ENCODE data around the gene ZNF451.
"Not testable (repeated sequence)": the region's sequence is repeated elsewhere in the genome, so short reads cannot be mapped to it uniquely, and the experiment has no call there.

The ZNF451 gene, protein sequence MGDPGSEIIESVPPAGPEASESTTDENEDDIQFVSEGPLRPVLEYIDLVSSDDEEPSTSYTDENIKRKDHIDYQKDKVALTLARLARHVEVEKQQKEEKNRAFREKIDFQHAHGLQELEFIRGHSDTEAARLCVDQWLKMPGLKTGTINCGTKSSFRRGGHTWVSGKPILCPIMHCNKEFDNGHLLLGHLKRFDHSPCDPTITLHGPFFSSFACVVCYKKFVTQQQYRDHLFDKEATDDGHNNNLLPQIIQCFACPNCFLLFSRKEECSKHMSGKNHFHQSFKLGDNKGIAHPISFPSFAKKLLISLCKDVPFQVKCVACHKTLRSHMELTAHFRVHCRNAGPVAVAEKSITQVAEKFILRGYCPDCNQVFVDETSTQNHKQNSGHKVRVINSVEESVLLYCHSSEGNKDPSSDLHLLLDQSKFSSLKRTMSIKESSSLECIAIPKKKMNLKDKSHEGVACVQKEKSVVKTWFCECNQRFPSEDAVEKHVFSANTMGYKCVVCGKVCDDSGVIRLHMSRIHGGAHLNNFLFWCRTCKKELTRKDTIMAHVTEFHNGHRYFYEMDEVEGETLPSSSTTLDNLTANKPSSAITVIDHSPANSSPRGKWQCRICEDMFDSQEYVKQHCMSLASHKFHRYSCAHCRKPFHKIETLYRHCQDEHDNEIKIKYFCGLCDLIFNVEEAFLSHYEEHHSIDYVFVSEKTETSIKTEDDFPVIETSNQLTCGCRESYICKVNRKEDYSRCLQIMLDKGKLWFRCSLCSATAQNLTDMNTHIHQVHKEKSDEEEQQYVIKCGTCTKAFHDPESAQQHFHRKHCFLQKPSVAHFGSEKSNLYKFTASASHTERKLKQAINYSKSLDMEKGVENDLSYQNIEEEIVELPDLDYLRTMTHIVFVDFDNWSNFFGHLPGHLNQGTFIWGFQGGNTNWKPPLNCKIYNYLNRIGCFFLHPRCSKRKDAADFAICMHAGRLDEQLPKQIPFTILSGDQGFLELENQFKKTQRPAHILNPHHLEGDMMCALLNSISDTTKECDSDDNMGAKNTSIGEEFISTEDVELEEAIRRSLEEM
- 207 to 221 (median 211) reads per million in 3 donors for total RNA-seq

DNA sequence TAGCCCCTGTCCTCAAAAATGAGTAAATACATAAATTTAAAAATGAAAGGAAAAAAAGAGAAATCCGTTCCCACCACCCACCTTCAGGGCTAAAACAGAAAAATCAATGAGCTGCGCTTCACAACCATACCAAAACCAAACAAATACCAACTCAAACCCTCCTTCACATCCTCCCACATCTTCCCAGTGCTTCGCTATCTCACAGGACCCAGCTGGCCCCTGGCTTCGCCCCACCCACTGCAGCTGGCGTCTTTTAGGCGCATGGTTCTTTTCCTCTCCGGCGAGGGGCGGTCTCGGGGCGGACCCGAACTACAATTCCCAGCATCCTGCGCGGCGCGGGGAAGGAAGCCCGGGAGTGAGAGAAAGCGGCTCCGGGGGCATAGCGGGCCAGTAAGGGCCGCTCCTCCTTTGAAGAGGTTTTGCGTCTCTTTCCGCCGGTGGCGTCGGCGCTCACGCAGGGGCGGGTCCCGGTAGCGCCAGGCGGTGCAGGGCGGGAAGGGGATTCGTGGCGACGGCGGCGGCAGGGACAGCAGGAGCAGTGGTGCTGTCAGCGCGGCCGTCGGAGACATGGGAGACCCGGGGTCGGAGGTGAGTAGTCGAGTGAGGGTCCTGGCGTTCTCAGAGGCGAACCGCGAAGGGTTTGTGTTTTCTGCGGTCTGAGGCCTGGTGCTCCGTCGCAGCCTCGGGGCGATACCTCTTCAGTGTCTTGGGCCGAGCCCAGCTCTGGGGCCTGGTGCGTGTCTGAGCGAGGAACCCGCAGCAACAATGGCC is at the start of gene ZNF451:
Gene ZNF451, plus strand, starts transcription at position 502 of the 771 bp plus-strand sequence. Its CDS starts 66 bp downstream, at position 568.
- peak within 1 kb of the TSS; percentile 49 for H3K4me3 ChIP-seq (ENCODE audit: insufficient read depth, low read depth, low read length, poor library complexity, severe bottlenecking)
- H3K36me3 ChIP-seq (ENCODE audit: control insufficient read depth, insufficient read depth, low read length), result no peaks in the 10 kb centered on the region
- peak; percentile 90 to 95 (median 94) for DNase-seq
- no peaks in the 10 kb centered on the region for H3K9me3 ChIP-seq (ENCODE audit: control insufficient read depth, low read length)
- H3K27ac ChIP-seq (ENCODE audit: insufficient read depth, low read length, poor library complexity, severe bottlenecking), result peak within 1 kb of the TSS; percentile 31
- peaks cover 10% of the 10 kb centered on the region for H3K4me1 ChIP-seq (ENCODE audit: control insufficient read depth, insufficient read depth, low read length, poor library complexity, severe bottlenecking)
- no peaks in the 10 kb centered on the region for H3K27me3 ChIP-seq (replicated peaks; ENCODE audit: control insufficient read depth, insufficient read depth, low read length, poor library complexity, severe bottlenecking)

DNA sequence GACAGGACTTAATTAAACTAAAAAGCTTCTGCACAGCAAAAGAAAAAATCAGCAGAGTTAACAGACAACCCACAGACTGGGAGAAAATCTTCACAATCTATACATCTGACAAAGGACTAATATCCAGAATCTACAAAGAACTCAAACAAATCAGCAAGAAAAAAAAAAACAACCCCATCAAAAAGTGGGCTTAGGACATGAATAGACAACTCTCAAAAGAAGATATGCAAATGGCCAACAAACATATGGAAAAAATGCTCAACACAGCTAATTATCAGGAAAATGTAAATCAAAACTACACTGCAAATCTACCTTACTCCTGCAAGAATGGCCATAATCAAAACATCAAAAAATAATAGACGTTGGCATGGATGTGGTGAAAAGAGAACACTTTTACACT is 45.9 kb upstream of the ZNF451 start:
- not testable (repeated sequence) for H3K27me3 ChIP-seq (replicated peaks; ENCODE audit: control insufficient read depth, insufficient read depth, low read length, poor library complexity, severe bottlenecking); DNase-seq; H3K9me3 ChIP-seq (ENCODE audit: control insufficient read depth, low read length)

DNA sequence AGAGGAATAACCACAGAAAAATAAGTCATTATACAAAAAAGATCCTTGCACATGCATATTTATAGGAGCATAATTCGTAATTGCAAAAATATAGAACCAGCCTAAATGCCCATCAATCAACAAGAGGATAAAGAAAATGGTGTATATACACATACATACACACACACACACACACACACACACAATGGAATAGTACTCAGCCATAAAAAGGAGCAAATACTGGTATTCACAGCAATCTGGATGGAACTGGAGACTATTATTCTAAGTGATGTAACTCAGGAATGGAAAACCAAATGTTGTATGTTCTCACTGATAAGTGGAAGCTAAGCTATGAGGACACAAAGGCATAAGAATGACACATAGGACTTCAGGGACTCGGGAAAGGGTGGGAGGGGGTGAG is 45.4 kb upstream of the ZNF451 start:
- H3K27me3 ChIP-seq (replicated peaks; ENCODE audit: control insufficient read depth, insufficient read depth, low read length, poor library complexity, severe bottlenecking), result no peaks in the 10 kb centered on the region
- no peaks in the 10 kb centered on the region for H3K36me3 ChIP-seq (ENCODE audit: control insufficient read depth, insufficient read depth, low read length)
- no peaks in the 10 kb centered on the region for H3K4me1 ChIP-seq (ENCODE audit: control insufficient read depth, insufficient read depth, low read length, poor library complexity, severe bottlenecking)
- DNase-seq, result no peak
- H3K27ac ChIP-seq (ENCODE audit: insufficient read depth, low read length, poor library complexity, severe bottlenecking), result no peak overlapping the region
- no peaks in the 10 kb centered on the region for H3K9me3 ChIP-seq (ENCODE audit: control insufficient read depth, low read length)
- no peak overlapping the region for H3K4me3 ChIP-seq (ENCODE audit: insufficient read depth, low read depth, low read length, poor library complexity, severe bottlenecking)

More for the DNA sequence above, 45.9 kb upstream of the ZNF451 start:
- not testable (repeated sequence) for H3K36me3 ChIP-seq (ENCODE audit: control insufficient read depth, insufficient read depth, low read length); H3K4me1 ChIP-seq (ENCODE audit: control insufficient read depth, insufficient read depth, low read length, poor library complexity, severe bottlenecking); H3K4me3 ChIP-seq (ENCODE audit: insufficient read depth, low read depth, low read length, poor library complexity, severe bottlenecking); H3K27ac ChIP-seq (ENCODE audit: insufficient read depth, low read length, poor library complexity, severe bottlenecking)

DNA sequence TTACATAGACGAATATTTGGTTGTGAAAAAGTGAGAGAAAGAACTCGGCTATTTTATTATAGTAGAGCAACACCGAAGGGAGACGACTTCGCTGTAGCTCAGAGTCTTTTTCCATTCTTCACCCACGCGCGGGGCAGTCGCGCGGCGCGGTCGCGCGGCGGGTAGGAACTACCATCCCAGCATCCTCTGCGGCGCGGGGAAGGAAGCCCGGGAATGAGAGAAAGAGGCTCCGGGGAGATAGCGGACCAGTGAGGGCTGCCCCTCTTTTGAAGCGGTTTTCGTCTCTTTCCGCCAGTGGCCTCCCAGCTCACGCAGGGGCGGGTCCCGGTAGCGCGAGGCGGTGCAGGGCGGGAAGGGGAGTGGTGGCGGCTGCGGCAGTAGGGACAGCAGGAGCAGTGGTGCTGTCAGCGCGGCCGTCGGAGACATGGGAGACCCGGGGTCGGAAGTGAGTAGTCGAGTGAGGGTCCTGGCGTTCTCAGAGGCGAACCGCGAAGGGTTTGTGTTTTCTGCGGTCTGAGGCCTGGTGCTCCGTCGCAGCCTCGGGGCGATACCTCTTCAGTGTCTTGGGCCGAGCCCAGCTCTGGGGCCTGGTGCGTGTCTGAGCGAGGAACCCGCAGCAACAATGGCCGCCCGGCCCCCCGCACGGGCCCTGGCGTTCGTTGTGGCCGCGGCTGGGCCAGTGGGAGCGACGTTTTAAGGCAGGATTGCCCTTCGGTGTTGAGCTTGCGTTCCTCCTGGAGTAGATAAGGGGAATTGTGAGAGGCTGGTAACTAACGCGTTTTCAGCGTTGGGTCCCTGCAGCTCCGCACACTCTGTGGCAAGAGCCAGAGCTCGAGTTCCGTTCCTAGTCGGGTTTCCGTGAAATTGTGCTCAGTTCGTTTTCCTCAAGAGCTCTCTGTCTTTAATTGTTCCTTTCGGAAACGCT is 43.4 kb upstream of the ZNF451 start, which contains the start of gene KIAA1586:
Gene KIAA1586, plus strand, starts transcription at position 362 of the 925 bp plus-strand sequence. Its CDS starts 63 bp downstream, at position 425.
- H3K27me3 ChIP-seq (replicated peaks; ENCODE audit: control insufficient read depth, insufficient read depth, low read length, poor library complexity, severe bottlenecking); H3K36me3 ChIP-seq (ENCODE audit: control insufficient read depth, insufficient read depth, low read length); H3K9me3 ChIP-seq (ENCODE audit: control insufficient read depth, low read length); H3K27ac ChIP-seq (ENCODE audit: insufficient read depth, low read length, poor library complexity, severe bottlenecking); H3K4me1 ChIP-seq (ENCODE audit: control insufficient read depth, insufficient read depth, low read length, poor library complexity, severe bottlenecking): not testable (repeated sequence)
- peak; percentile 69 to 72 (median 71) for DNase-seq
- peak within 1 kb of the TSS; percentile 69 for H3K4me3 ChIP-seq (ENCODE audit: insufficient read depth, low read depth, low read length, poor library complexity, severe bottlenecking)

DNA sequence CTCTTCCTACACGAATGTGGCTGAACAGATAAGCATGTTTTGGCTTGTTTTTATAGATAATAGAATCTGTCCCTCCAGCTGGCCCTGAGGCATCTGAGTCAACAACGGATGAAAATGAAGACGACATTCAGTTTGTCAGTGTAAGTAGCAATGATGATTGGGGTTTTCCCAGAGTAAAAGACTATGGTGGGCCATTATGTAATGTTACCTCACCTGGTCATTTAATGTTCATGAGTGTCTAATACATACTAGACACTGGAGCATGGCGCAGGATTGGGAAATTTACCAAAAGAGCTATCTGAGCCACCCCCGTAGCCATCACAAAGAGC is 42.8 kb upstream of the ZNF451 start:
- DNase-seq; H3K4me3 ChIP-seq (ENCODE audit: insufficient read depth, low read depth, low read length, poor library complexity, severe bottlenecking); H3K4me1 ChIP-seq (ENCODE audit: control insufficient read depth, insufficient read depth, low read length, poor library complexity, severe bottlenecking); H3K27ac ChIP-seq (ENCODE audit: insufficient read depth, low read length, poor library complexity, severe bottlenecking); H3K27me3 ChIP-seq (replicated peaks; ENCODE audit: control insufficient read depth, insufficient read depth, low read length, poor library complexity, severe bottlenecking); H3K9me3 ChIP-seq (ENCODE audit: control insufficient read depth, low read length); H3K36me3 ChIP-seq (ENCODE audit: control insufficient read depth, insufficient read depth, low read length): not testable (repeated sequence)

DNA sequence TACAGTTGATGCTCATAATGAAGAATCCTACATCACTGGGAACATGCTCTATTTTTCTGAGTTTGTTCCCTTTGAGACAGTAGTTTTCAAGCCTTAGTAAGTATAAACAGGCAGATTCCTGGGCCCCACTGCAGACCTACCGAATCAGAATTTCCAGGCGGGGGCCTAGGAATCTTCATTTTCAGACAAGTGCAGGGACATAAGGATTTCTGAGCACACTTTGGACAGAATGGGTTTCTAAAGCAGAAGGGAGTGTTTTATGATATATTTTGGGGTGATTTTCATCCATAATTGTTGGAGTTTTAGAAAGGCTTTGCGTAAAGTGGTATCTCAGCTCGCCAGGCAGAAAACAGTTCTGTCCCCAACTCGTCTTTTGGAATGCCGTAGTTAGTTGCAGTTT is 42.1 kb upstream of the ZNF451 start:
- not testable (repeated sequence) for H3K4me1 ChIP-seq (ENCODE audit: control insufficient read depth, insufficient read depth, low read length, poor library complexity, severe bottlenecking); H3K36me3 ChIP-seq (ENCODE audit: control insufficient read depth, insufficient read depth, low read length); H3K4me3 ChIP-seq (ENCODE audit: insufficient read depth, low read depth, low read length, poor library complexity, severe bottlenecking); DNase-seq; H3K9me3 ChIP-seq (ENCODE audit: control insufficient read depth, low read length); H3K27me3 ChIP-seq (replicated peaks; ENCODE audit: control insufficient read depth, insufficient read depth, low read length, poor library complexity, severe bottlenecking); H3K27ac ChIP-seq (ENCODE audit: insufficient read depth, low read length, poor library complexity, severe bottlenecking)

DNA sequence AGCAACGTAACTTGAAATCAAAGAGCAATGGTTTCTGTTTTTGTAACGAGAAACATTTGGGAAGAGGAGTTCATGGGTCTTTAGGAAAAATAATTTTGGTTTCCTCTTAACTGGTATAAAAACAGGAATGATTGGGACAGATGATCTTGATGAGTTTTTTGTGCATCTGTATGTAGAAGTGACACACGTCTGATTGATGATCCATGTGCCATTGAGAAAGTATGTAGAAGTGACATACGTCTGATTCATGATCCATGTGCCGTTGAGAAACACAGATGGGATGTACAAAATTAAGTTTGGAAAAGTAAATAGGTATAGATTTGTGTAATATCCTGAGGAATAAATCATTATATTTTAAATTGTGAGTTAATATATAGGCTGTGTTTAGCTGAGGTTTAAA is 41.4 kb upstream of the ZNF451 start:
- Histone ChIP-seq H3K27ac (ENCODE audit: insufficient read depth, low read length, poor library complexity, severe bottlenecking) (no peak overlapping the region), H3K9me3 (ENCODE audit: control insufficient read depth, low read length) (no peaks in the 10 kb centered on the region), H3K36me3 (ENCODE audit: control insufficient read depth, insufficient read depth, low read length) (peaks cover 14% of the 10 kb centered on the region), H3K27me3 (replicated peaks; ENCODE audit: control insufficient read depth, insufficient read depth, low read length, poor library complexity, severe bottlenecking) (no peaks in the 10 kb centered on the region), H3K4me1 (ENCODE audit: control insufficient read depth, insufficient read depth, low read length, poor library complexity, severe bottlenecking) (no peaks in the 10 kb centered on the region), H3K4me3 (ENCODE audit: insufficient read depth, low read depth, low read length, poor library complexity, severe bottlenecking) (no peak overlapping the region)
- DNase-seq, result no peak

DNA sequence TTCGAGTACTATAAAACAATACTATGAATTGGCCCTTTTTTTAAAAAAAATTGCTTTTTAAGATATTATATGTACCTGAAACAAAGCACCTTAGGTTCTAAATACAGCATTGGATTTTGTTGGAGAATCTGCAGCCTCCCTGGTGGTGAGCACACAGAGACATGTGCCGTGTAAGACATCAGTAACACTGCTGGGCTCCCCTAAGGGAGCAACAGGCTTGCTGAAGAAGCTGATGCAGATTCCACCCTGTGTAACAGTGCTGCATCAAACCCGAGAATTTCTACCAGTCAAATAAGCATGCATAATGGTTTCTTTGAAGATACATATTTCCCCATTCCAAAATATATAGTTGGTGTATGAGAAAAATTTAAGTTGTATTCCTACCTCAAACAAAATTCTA is 26.1 kb upstream of the ZNF451 start:
- H3K4me1 ChIP-seq (ENCODE audit: control insufficient read depth, insufficient read depth, low read length, poor library complexity, severe bottlenecking), result no peaks in the 10 kb centered on the region
- no peak for DNase-seq
- no peak overlapping the region for H3K4me3 ChIP-seq (ENCODE audit: insufficient read depth, low read depth, low read length, poor library complexity, severe bottlenecking)
- H3K27ac ChIP-seq (ENCODE audit: insufficient read depth, low read length, poor library complexity, severe bottlenecking), result no peak overlapping the region
- peaks cover 3% of the 10 kb centered on the region for H3K36me3 ChIP-seq (ENCODE audit: control insufficient read depth, insufficient read depth, low read length)
- no peaks in the 10 kb centered on the region for H3K27me3 ChIP-seq (replicated peaks; ENCODE audit: control insufficient read depth, insufficient read depth, low read length, poor library complexity, severe bottlenecking)
- no peaks in the 10 kb centered on the region for H3K9me3 ChIP-seq (ENCODE audit: control insufficient read depth, low read length)

DNA sequence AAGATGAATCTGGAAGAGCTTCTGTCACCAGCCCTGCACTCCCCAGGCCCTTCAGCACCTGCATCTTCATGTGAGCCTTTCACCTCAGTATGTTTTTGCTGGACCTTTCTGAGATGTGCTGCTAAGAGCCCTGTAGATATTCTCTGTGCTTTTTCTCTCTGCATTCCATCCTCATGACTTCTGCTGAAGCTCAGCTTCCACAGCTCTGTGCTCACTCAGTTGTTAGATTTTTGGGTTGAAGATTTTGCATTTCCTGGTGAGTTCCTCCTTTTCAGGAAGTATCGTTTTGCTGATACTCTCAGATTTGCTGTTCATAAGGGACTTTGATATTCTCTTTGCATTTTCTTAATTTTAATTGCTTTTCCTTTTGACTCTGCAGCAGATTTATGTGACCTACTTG is 25.2 kb upstream of the ZNF451 start:
- Histone ChIP-seq H3K4me1 (ENCODE audit: control insufficient read depth, insufficient read depth, low read length, poor library complexity, severe bottlenecking) (no peaks in the 10 kb centered on the region), H3K27me3 (replicated peaks; ENCODE audit: control insufficient read depth, insufficient read depth, low read length, poor library complexity, severe bottlenecking) (no peaks in the 10 kb centered on the region), H3K27ac (ENCODE audit: insufficient read depth, low read length, poor library complexity, severe bottlenecking) (no peak overlapping the region), H3K36me3 (ENCODE audit: control insufficient read depth, insufficient read depth, low read length) (no peaks in the 10 kb centered on the region), H3K9me3 (ENCODE audit: control insufficient read depth, low read length) (no peaks in the 10 kb centered on the region), H3K4me3 (ENCODE audit: insufficient read depth, low read depth, low read length, poor library complexity, severe bottlenecking) (no peak overlapping the region)
- DNase-seq, result no peak
